Stimulated activated naive CD4-positive, alpha-beta T cell (primary cell): ENCODE results near the gene IP6K1.
"Not testable (repeated sequence)": the region's sequence is repeated elsewhere in the genome, so short reads cannot be mapped to it uniquely, and the experiment has no call there.

Experiments
- DNase-seq, 6 experiments: peaks; one replicate each; lab custom pipeline; 2025; lab: John Stamatoyannopoulos, UW

The IP6K1 gene

GRCh38 chr3:49786357-49787181, at the start of gene IP6K1:
TSS of gene IP6K1 (minus strand) at chr3:49786542. CDS start at chr3:49748040, 38,502 bp downstream.
- peak; percentile 97 to 100 (median 99) for DNase-seq

- DNase-seq = no peak
Measured at GRCh38 chr3:49831341-49831740, 45.0 kb upstream of the IP6K1 start.

GRCh38 chr3:49826016-49826415, 39.7 kb upstream of the IP6K1 start:
- no peak for DNase-seq

- not testable (repeated sequence) for DNase-seq
Measured at GRCh38 chr3:49823131-49823530, 36.8 kb upstream of the IP6K1 start.

GRCh38 chr3:49813497-49814174, 27.3 kb upstream of the IP6K1 start, which contains the start of gene UBA7:
TSS of gene UBA7 (minus strand) at chr3:49813953. CDS start at chr3:49813787, 166 bp downstream.
- peak in 5 of 6 experiments; percentile 11 to 57 (median 42) for DNase-seq

- no peak for DNase-seq
Measured at GRCh38 chr3:49812916-49813496, 26.7 kb upstream of the IP6K1 start.

GRCh38 chr3:49807431-49808114, 21.2 kb upstream of the IP6K1 start:
- DNase-seq = no peak

GRCh38 chr3:49806850-49807249, 20.5 kb upstream of the IP6K1 start:
- no peak for DNase-seq

GRCh38 chr3:49805897-49806701, 19.8 kb upstream of the IP6K1 start:
- peak in 2 of 6 experiments; percentile 22 to 37 for DNase-seq

- peak in 1 of 6 experiments; percentile 7 for DNase-seq
Measured at GRCh38 chr3:49805367-49805782, 19.0 kb upstream of the IP6K1 start.

GRCh38 chr3:49804141-49805041, 18.0 kb upstream of the IP6K1 start:
- no peak for DNase-seq

- DNase-seq = peak; percentile 38 to 62 (median 60)
Measured at GRCh38 chr3:49803465-49804140, 17.3 kb upstream of the IP6K1 start.

GRCh38 chr3:49802719-49803464, 16.6 kb upstream of the IP6K1 start, which contains the start of gene INKA1:
TSS of gene INKA1 (plus strand) at chr3:49803261. CDS start at chr3:49803393, 132 bp downstream.
- DNase-seq = peak; percentile 78 to 91 (median 82)

- no peak for DNase-seq
Measured at GRCh38 chr3:49801160-49801559, 14.8 kb upstream of the IP6K1 start.

- no peak for DNase-seq
Measured at GRCh38 chr3:49799761-49800160, 13.4 kb upstream of the IP6K1 start, which contains the start of gene CDHR4. TSS of gene CDHR4 (minus strand) at chr3:49799873. CDS start at chr3:49799812, 61 bp downstream.

- DNase-seq = no peak
Measured at GRCh38 chr3:49799105-49799504, 12.8 kb upstream of the IP6K1 start.

- no peak for DNase-seq
Measured at GRCh38 chr3:49794926-49795905, 8.9 kb upstream of the IP6K1 start.
